Iris pigment epithelial cell (primary cell): ENCODE results near the gene CTXN2.

Experiments used
- DNase-seq: peaks from one replicate; pipeline ENCODE4 v3.0.0-alpha.2; 2011; ENCODE audit warnings: low read depth

Gene CTXN2

GRCh38 chr15:48191574-48192225 lies at the start of gene CTXN2:
CTXN2 (plus strand) TSS chr15:48191665; CDS start chr15:48201301, 9,636 bp downstream.
- peak; percentile 10 for DNase-seq

GRCh38 chr15:48143856-48144255 lies 47.6 kb upstream of the CTXN2 start:
- DNase-seq: peak; percentile 43

- peak; percentile 78 for DNase-seq
Measured at GRCh38 chr15:48144889-48145288, 46.6 kb upstream of the CTXN2 start.

- DNase-seq: peak; percentile 60
Measured at GRCh38 chr15:48145923-48146322, 45.5 kb upstream of the CTXN2 start.

- peak; percentile 47 for DNase-seq
Measured at GRCh38 chr15:48147358-48147757, 44.1 kb upstream of the CTXN2 start.

- peak; percentile 91 for DNase-seq
Measured at GRCh38 chr15:48149858-48150257, 41.6 kb upstream of the CTXN2 start.

GRCh38 chr15:48153526-48153925 lies 37.9 kb upstream of the CTXN2 start:
- DNase-seq: no peak

- no peak for DNase-seq
Measured at GRCh38 chr15:48168616-48169015, 22.8 kb upstream of the CTXN2 start.

- no peak for DNase-seq
Measured at GRCh38 chr15:48170981-48171380, 20.5 kb upstream of the CTXN2 start.

GRCh38 chr15:48175126-48175525 lies 16.3 kb upstream of the CTXN2 start:
- DNase-seq: no peak

- peak; percentile 12 for DNase-seq
Measured at GRCh38 chr15:48176112-48176511, 15.4 kb upstream of the CTXN2 start.

GRCh38 chr15:48176957-48177356 lies 14.5 kb upstream of the CTXN2 start:
- no peak for DNase-seq

- DNase-seq: peak; percentile 76
Measured at GRCh38 chr15:48177383-48177765, 14.1 kb upstream of the CTXN2 start.

GRCh38 chr15:48177766-48178647 lies 13.5 kb upstream of the CTXN2 start, which contains the start of gene MYEF2:
MYEF2 (minus strand) TSS chr15:48178295; CDS start chr15:48178237, 58 bp downstream.
- DNase-seq: peak; percentile 75

- DNase-seq: no peak
Measured at GRCh38 chr15:48178648-48178931, 12.9 kb upstream of the CTXN2 start.

GRCh38 chr15:48182749-48183148 lies 8.7 kb upstream of the CTXN2 start:
- DNase-seq: no peak

- peak; percentile 14 for DNase-seq
Measured at GRCh38 chr15:48185529-48185928, 5.9 kb upstream of the CTXN2 start.

- no peak for DNase-seq
Measured at GRCh38 chr15:48186271-48186670, 5.2 kb upstream of the CTXN2 start.

- peak; percentile 75 for DNase-seq
Measured at GRCh38 chr15:48190932-48191573, 412 bp upstream of the CTXN2 start.

GRCh38 chr15:48202068-48202467 lies 10.6 kb downstream of the CTXN2 start:
- no peak for DNase-seq

GRCh38 chr15:48205981-48206380 lies 14.5 kb downstream of the CTXN2 start, which contains the start of gene SLC12A1:
SLC12A1 (plus strand) TSS chr15:48206302; CDS start chr15:48207720, 1,418 bp downstream.
- DNase-seq: no peak

- DNase-seq: no peak
Measured at GRCh38 chr15:48221261-48221660, 29.8 kb downstream of the CTXN2 start.

GRCh38 chr15:48221885-48222284 lies 30.4 kb downstream of the CTXN2 start:
- DNase-seq: no peak
